NCI-H146 (cell line): ENCODE data around the gene SLC30A4.
"Not testable (repeated sequence)": the region's sequence is repeated elsewhere in the genome, so short reads cannot be mapped to it uniquely, and the experiment has no call there.

Experiments used
- DNase-seq: peaks from one replicate; lab custom pipeline; 2025; lab: John Stamatoyannopoulos, UW

The SLC30A4 gene

GRCh38 chr15:45507143-45507542 is 15.4 kb downstream of the SLC30A4 start:
- DNase-seq: not testable (repeated sequence)

GRCh38 chr15:45499426-45499825 is 23.1 kb downstream of the SLC30A4 start:
- DNase-seq: no peak

DNA sequence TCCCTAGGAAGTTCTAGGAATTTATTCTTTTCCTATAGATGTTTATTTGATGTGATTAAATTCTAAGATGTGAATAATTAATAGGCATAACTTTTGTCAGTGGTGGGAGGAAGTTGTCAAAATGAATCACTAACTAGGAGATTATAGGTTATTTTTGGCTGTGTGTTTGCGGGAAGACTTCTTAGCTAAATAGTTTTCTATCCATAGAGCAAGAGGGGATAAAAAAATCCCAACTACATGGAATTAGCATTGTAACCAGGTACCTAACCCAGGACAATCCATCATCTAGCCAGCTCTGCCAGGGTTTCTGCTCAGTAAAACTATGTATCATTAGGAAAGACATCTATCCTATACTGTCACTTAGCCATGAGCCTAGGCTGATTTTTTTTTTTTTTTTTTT is 23.9 kb downstream of the SLC30A4 start:
- no peak for DNase-seq

DNA sequence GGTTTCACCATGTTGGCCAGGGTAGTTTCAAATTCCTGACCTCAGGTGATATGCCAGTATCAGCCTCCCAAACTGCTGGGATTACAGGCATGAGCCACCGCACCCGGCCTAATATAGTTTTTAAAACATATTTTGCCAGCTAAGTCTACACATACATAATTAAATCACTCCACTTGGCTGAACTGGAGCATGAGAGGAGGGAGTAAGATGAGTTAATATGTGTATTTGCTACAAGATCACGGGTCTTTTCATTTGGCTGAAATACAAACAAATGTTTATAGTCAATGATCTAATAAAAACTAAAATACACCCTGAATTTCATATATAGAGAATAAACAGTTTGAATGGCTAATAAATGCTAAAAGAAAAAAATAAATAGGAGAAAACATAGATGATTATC is 25.3 kb downstream of the SLC30A4 start:
- no peak for DNase-seq

GRCh38 chr15:45496658-45497057 is 25.9 kb downstream of the SLC30A4 start:
- DNase-seq: no peak

GRCh38 chr15:45495588-45495987 is 27.0 kb downstream of the SLC30A4 start:
- no peak for DNase-seq

- no peak for DNase-seq
These were observed 32.8 kb downstream of the SLC30A4 start for GRCh38 chr15:45489690-45490238.

GRCh38 chr15:45486317-45486716 is 36.2 kb downstream of the SLC30A4 start:
- DNase-seq: no peak

GRCh38 chr15:45481135-45481534 is 41.4 kb downstream of the SLC30A4 start:
- DNase-seq: peak; percentile 50

DNA sequence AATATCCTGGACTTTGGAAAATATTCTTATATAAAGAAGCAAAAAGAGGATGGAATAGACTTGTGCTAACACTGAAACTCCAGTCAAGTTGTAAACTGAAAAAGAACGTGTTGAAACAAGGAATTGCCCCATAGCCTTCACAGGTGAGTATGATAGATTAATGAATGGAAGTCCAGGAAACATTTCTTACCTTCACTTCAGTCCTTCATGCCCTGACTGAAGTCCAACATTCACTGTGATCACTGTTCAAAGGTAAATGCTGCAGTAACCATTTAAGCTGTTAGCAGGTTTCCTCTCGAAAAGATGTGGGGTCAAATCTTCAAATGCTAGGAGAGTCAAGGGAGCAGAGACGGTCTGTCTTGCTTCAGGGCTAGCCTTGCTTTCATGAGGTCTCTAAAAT is 46.1 kb downstream of the SLC30A4 start:
- DNase-seq: no peak

- DNase-seq: no peak
These were observed 47.8 kb downstream of the SLC30A4 start for GRCh38 chr15:45474799-45475198.

DNA sequence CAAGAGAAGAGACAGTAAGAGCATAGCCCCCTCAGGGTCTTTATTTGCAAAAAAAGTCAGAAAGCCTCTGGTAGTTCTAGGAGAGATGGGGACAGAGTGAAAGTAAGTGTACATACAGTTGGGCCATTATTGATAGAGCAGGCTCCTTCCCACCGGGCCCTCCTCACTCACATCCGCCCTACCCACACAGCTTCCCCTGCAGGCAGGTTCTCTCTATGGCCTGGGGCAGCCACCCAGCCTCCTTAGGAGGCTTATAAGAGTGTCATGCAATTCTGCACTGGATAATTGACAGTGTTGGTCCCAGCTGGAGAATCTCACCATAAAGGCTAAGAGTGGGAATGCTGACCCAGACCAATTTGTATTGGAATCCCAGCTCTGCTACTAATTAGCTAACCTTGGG is 49.5 kb downstream of the SLC30A4 start:
- DNase-seq: no peak

GRCh38 chr15:45471151-45471550 is 51.4 kb downstream of the SLC30A4 start:
- no peak for DNase-seq

DNA sequence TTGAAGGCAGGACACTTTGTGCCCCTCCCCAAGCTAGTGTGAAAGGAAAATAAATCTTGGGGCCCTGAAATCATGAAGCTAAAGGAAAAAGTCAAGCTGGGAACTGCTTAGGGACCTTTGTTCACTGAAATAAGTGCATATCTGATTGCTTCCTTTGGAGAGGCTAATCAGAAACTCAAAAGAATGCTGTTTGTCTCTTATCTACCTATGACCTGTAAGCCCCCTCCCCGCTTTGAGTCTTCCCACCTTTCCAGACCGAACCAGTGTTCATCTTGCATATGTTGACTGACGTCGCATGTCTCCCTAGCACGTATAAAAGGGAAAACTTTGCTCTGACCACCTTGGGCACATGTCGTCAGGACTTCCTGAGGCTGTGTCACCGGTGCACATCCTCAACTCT is 53.1 kb downstream of the SLC30A4 start:
- no peak for DNase-seq

GRCh38 chr15:45469027-45469426 is 53.5 kb downstream of the SLC30A4 start:
- DNase-seq: no peak

DNA sequence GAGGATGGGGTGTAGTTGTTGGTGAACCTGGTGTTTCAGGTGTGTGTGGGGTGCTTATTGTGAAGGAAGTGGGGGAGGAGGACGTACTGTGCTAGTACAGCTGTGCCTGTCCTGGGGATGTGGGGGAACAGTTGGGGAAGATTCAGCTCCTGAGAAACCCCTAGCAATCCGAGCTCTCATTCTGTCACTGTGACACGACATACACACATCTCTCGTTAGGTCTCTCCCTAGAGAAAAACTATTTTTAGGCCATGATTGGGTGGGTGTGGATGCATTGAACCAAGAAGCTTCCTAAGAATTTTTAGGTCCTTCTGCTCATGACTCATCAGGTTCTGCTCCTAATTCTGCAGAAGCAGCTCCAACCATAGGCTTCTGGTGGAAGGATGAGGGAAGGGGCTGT is 54.3 kb downstream of the SLC30A4 start:
- DNase-seq: no peak

GRCh38 chr15:45458746-45459403 is 63.7 kb downstream of the SLC30A4 start:
- DNase-seq: peak; percentile 31

DNA sequence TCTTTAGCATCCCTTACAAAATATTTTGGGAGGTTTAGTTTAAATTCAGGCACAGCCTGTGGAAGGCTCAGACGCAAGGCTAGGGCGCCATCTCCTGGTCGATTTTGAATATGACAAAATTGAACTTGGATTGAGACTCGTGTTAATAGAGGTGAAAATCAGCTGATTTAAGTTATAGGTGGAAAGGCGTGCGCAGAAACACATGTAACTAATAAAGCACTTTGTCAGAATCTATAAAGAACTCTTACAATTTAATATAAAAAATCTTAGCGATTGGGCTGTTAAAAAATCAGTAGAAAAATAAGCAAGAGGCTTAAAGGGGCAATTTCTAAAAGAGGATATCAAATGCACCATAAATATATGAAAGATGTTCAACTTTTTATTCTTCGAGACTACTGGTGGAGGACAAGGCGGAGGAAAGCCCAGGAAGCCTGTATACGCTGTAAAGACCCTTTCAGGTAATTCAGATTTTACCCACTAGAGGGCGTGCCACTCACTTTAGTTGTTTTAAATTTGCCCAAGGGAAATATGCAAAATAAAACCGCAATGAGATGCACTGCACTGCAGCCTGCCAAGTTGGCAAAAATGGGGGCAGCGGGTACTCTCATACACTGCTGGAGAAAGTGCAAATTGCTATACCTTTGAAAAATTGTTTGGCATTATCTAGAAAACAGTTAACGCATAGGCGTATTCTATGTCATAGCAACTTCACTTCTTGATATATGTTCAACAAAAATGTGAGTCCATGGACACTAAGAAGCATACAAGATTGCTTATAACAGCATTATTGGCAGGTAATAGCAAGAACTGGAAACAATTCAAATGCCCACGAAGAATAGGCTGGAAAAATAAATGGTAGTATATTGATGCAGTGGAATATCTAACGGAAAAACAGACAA is 64.7 kb downstream of the SLC30A4 start:
- DNase-seq: peak; percentile 79

GRCh38 chr15:45457220-45457619 is 65.3 kb downstream of the SLC30A4 start:
- no peak for DNase-seq

DNA sequence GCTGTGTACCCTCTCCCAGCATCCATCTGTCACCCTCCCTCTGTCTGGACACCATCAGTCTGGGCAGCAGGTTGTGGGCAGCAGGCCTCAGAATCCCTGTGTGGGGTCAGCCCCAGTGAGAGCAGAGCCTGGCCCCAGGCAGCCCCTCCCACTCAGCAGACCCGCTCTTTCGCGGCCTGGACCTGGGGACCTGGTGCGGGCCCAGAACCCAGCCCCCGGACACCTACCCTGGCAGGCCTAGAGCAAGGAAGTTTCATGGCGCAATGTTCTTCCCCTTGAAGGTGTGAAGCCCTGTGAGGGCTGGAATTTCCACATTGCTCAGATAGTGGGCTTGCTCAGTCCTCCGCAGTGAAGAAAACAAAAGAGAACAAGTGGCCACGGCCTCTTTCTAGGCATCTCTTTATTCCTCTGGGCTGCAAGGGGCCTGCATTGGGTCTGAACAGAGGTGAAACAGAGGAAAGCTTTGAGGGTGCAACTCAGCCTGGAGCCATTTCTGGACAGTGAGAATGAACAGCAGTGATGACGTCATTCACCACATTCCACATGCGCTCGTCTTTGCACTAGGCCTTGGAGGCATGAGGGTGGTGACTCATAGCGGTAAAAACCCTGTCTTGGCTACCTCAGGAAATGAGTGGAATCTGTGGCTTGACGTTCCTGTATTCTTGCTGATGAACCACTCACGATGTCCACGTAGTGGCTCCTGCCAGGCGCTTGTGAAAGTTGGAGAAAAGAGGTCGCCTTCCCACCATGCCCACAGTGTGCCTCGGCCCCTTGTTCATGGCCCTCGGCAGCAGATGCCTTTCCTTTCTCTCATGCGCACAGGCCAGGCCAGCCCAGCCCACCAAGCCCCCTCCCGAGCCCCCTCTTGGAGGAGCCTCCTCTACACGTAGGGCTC is 66.1 kb downstream of the SLC30A4 start:
- DNase-seq: no peak

- DNase-seq: no peak
These were observed 67.7 kb downstream of the SLC30A4 start for GRCh38 chr15:45454814-45455213.

DNA sequence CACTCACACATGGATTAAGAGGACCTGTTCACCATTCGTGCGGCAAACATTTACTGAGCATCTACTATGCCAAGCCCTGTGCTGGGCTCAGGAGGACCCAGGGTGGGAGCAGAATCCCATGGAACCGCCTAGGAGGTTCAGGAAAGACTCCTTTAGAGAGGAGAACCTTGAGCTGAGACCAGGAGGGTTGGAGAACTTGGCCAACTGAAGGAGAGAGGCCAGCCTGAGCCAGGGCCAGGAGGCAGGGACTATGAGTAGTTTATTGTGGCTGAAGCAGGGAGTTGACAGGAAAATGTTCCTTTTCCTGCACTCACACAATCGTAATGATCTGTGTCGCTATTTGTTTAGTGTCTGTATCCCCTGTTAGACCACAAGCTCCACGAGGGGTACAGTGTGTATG is 71.3 kb downstream of the SLC30A4 start:
- no peak for DNase-seq
